Vagina (tissue), 2 donors: ENCODE results near the gene MED16.

ENCODE experiments used
- POLR2A ChIP-seq, 2 donors: fragments of 450-650 bp; IDR thresholded peaks; one replicate each; pipeline ENCODE4 v1.6.1; 2017; ENCODE audit warnings: antibody characterized with exemption in 2 of 2, mild to moderate bottlenecking in 2 of 2, moderate library complexity in 2 of 2
- TF ChIP-seq, protein P1 (sequence below), 3 experiments: fragments of 450-650 bp in 2 of 3; fragments of 200-600 bp in 1 of 3; sonication (generic) in 1 of 3; IDR thresholded peaks; one replicate each; pipeline ENCODE4 v1.5.1; 2017 to 2019; ENCODE audit warnings: antibody characterized with exemption in 3 of 3, mild to moderate bottlenecking in 2 of 3, moderate library complexity in 2 of 3

DNA sequence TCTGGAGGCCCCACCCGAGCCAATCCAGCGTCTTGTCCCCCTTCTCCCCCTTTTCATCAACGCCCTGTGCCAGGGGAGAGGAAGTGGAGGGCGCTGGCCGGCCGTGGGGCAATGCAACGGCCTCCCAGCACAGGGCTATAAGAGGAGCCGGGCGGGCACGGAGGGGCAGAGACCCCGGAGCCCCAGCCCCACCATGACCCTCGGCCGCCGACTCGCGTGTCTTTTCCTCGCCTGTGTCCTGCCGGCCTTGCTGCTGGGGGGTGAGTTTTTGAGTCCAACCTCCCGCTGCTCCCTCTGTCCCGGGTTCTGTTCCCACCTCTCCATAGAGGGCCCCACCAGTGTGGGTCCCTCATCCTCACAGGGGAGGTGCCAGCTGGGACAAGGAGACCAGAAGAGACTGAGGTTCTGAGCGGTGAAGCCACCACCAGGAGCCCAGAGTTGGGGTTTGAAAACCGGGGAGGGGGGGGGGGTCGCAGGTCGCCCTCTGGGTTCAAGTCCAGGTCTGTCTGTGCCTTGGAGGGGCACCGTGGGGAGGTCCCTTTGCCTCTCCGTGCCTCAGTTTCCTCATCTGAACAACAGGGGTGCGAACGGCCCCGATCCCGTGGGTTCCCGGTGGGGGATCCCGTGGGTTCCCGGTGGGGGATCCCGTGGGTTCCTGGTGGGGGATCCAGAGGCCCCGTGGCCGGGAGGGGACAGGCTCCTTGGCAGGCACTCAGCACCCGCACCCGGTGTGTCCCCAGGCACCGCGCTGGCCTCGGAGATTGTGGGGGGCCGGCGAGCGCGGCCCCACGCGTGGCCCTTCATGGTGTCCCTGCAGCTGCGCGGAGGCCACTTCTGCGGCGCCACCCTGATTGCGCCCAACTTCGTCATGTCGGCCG lies 40.6 kb downstream of the MED16 start, which contains the start of gene ELANE:
- TF ChIP-seq, protein P1, sequence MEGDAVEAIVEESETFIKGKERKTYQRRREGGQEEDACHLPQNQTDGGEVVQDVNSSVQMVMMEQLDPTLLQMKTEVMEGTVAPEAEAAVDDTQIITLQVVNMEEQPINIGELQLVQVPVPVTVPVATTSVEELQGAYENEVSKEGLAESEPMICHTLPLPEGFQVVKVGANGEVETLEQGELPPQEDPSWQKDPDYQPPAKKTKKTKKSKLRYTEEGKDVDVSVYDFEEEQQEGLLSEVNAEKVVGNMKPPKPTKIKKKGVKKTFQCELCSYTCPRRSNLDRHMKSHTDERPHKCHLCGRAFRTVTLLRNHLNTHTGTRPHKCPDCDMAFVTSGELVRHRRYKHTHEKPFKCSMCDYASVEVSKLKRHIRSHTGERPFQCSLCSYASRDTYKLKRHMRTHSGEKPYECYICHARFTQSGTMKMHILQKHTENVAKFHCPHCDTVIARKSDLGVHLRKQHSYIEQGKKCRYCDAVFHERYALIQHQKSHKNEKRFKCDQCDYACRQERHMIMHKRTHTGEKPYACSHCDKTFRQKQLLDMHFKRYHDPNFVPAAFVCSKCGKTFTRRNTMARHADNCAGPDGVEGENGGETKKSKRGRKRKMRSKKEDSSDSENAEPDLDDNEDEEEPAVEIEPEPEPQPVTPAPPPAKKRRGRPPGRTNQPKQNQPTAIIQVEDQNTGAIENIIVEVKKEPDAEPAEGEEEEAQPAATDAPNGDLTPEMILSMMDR (IDR thresholded peaks at IDR 0.05), result no peak
- no peak for TF ChIP-seq POLR2A (IDR thresholded peaks at IDR 0.05)
